Measurements from ENCODE around the gene DDX19B. TPM values are rescaled to one million over a fixed set of nuclear protein-coding genes. Genes with fewer than 3 reads are reported as not detected.
"Not testable (repeated sequence)": the region's sequence is repeated elsewhere in the genome, so short reads cannot be mapped to it uniquely, and the experiment has no call there.

The DDX19B gene
- total RNA-seq, 1 donor from 2014 or later: 37.1 TPM

GRCh38 chr16:70269471-70269870 is 29.5 kb upstream of the DDX19B start:
- Mint-ChIP-seq H3K4me3 (ENCODE audit: unreplicated experiment) (no peak overlapping the region), H3K9me3 (ENCODE audit: unreplicated experiment) (no peaks in the 10 kb centered on the region), H3K27me3 (ENCODE audit: unreplicated experiment) (no peaks in the 10 kb centered on the region), H3K27ac (ENCODE audit: unreplicated experiment) (peak overlapping the region; percentile 41), H3K36me3 (ENCODE audit: unreplicated experiment) (peaks cover 62% of the 10 kb centered on the region), H3K4me1 (ENCODE audit: unreplicated experiment) (no peaks in the 10 kb centered on the region)
- DNase-seq (ENCODE audit: extremely low spot score, unreplicated experiment): no peak
- TF ChIP-seq, protein P1, sequence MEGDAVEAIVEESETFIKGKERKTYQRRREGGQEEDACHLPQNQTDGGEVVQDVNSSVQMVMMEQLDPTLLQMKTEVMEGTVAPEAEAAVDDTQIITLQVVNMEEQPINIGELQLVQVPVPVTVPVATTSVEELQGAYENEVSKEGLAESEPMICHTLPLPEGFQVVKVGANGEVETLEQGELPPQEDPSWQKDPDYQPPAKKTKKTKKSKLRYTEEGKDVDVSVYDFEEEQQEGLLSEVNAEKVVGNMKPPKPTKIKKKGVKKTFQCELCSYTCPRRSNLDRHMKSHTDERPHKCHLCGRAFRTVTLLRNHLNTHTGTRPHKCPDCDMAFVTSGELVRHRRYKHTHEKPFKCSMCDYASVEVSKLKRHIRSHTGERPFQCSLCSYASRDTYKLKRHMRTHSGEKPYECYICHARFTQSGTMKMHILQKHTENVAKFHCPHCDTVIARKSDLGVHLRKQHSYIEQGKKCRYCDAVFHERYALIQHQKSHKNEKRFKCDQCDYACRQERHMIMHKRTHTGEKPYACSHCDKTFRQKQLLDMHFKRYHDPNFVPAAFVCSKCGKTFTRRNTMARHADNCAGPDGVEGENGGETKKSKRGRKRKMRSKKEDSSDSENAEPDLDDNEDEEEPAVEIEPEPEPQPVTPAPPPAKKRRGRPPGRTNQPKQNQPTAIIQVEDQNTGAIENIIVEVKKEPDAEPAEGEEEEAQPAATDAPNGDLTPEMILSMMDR (IDR thresholded peaks at IDR 0.05): no peak

DNA sequence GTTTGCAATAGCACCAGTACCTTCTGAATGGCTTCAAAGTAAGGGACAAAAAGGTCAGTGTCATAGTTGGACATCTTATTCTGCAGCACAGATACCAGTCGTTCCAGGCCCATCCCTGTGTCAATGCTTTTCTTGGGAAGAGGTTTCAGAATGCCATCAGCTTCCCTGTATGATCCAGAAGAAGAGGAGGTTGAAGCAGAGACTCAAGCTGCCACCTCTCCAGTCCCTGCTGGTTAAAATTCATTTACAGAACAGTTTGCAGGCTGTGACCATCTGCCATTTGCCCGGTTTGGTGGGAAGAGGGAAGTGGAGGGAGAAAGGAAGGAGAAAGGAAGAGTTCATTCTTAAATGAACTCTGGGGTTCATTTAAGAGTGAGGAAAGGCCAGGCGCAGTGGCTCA is 28.8 kb upstream of the DDX19B start:
- Mint-ChIP-seq H3K9me3 (ENCODE audit: unreplicated experiment) (no peaks in the 10 kb centered on the region), H3K4me1 (ENCODE audit: unreplicated experiment) (no peaks in the 10 kb centered on the region), H3K36me3 (ENCODE audit: unreplicated experiment) (peaks cover 60% of the 10 kb centered on the region), H3K4me3 (ENCODE audit: unreplicated experiment) (no peak overlapping the region), H3K27me3 (ENCODE audit: unreplicated experiment) (no peaks in the 10 kb centered on the region), H3K27ac (ENCODE audit: unreplicated experiment) (no peak overlapping the region)
- TF ChIP-seq, protein P1 (IDR thresholded peaks at IDR 0.05): no peak
- no peak for DNase-seq (ENCODE audit: extremely low spot score, unreplicated experiment)

GRCh38 chr16:70271696-70272095 is 27.3 kb upstream of the DDX19B start:
- no peak overlapping the region for H3K4me3 Mint-ChIP-seq (ENCODE audit: unreplicated experiment)

DNA sequence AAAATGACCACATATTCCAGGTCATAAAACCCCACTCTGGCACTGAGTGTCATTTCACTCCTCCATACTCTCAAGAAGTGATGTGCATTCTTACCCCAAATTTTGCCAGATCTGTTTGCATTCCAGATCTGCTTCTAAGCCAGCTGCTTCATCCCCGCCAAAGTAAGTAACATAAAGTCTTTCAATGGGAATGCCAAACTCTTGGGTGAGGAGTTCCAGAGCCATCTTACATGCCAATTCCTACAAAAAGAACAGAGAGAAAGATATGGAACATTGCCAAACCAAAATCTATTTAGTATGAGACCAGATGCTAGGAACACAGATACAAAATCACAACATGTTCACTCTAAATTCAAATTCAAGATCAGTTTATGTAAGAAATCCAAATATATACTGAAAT is 22.6 kb upstream of the DDX19B start:
- TF ChIP-seq, protein P1 (IDR thresholded peaks at IDR 0.05): no peak
- H3K27ac Mint-ChIP-seq (ENCODE audit: unreplicated experiment): peak overlapping the region; percentile 1
- H3K36me3 Mint-ChIP-seq (ENCODE audit: unreplicated experiment): peaks cover 54% of the 10 kb centered on the region
- H3K9me3 Mint-ChIP-seq (ENCODE audit: unreplicated experiment): no peaks in the 10 kb centered on the region
- H3K27me3 Mint-ChIP-seq (ENCODE audit: unreplicated experiment): no peaks in the 10 kb centered on the region
- H3K4me3 Mint-ChIP-seq (ENCODE audit: unreplicated experiment): no peak overlapping the region
- DNase-seq (ENCODE audit: extremely low spot score, unreplicated experiment): no peak
- H3K4me1 Mint-ChIP-seq (ENCODE audit: unreplicated experiment): no peaks in the 10 kb centered on the region

More at GRCh38 chr16:70271696-70272095, 27.3 kb upstream of the DDX19B start:
- no peaks in the 10 kb centered on the region for H3K9me3 Mint-ChIP-seq (ENCODE audit: unreplicated experiment)
- no peak overlapping the region for H3K27ac Mint-ChIP-seq (ENCODE audit: unreplicated experiment)
- no peaks in the 10 kb centered on the region for H3K27me3 Mint-ChIP-seq (ENCODE audit: unreplicated experiment)
- H3K4me1 Mint-ChIP-seq (ENCODE audit: unreplicated experiment): no peaks in the 10 kb centered on the region
- TF ChIP-seq, protein P1 (IDR thresholded peaks at IDR 0.05): no peak
- no peak for DNase-seq (ENCODE audit: extremely low spot score, unreplicated experiment)
- H3K36me3 Mint-ChIP-seq (ENCODE audit: unreplicated experiment): peaks cover 59% of the 10 kb centered on the region

DNA sequence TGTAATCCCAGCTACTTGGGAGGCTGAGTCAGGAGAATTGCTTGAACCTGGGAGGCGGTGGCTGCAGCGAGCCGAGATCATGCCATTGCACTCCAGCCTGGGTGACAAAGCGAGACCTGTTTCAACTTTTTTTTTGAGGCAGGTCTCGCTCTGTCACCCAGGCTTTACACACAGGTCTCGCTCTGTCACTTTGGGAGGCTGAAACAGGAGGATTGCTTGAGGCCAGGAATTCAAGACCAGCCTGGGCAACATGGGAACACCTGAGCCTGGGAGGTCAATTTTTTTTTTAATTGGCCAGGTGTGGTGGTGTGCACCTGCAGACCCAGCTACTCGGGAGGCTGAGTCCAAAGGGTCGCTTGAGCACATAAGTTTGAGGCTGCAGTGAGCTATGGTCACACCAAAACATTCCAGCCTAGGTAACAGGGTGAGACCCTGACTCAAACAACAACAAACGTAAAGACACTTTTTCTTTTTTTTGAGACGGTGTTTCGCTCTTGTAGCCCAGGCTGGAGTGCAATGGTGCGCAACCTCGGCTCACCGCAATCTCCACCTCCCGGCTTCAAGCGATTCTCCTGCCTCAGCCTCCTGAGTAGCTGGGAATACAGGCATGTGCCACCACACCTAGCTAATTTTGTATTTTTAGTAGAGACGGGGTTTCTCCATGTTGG is 11.5 kb upstream of the DDX19B start:
- peaks cover 15% of the 10 kb centered on the region for H3K36me3 Mint-ChIP-seq (ENCODE audit: unreplicated experiment)
- H3K9me3 Mint-ChIP-seq (ENCODE audit: unreplicated experiment); DNase-seq (ENCODE audit: extremely low spot score, unreplicated experiment); H3K27me3 Mint-ChIP-seq (ENCODE audit: unreplicated experiment): not testable (repeated sequence)
- H3K4me3 Mint-ChIP-seq (ENCODE audit: unreplicated experiment): peak overlapping the region; percentile 99
- H3K4me1 Mint-ChIP-seq (ENCODE audit: unreplicated experiment): peaks cover 31% of the 10 kb centered on the region
- H3K27ac Mint-ChIP-seq (ENCODE audit: unreplicated experiment): peak overlapping the region; percentile 99

All from osteocyte (in vitro differentiated cells).